MM.1S (cell line): ENCODE measurements around the gene SPOCD1.

Experiments used
- DNase-seq: peaks from one replicate; pipeline ENCODE4 v3.0.0-alpha.2; 2015
- H2AFZ ChIP-seq: fragments of 300-600 bp; sonication (generic); 2 replicates; pipeline ENCODE4 v1.6.0; 2016; ENCODE audit warnings: antibody characterized with exemption, low read length
- H3F3A ChIP-seq: fragments of 300-600 bp; sonication (generic); 2 replicates; pipeline ENCODE4 v1.6.1; 2016; ENCODE audit warnings: mild to moderate bottlenecking, antibody characterized with exemption, low read length, moderate library complexity, mixed read lengths; ENCODE audit not compliant: insufficient read depth
- H3K27ac ChIP-seq: fragments of 300-600 bp; sonication (generic); 2 replicates; pipeline ENCODE4 v1.5.1; 2016; ENCODE audit warnings: mild to moderate bottlenecking, low read length
- H3K27me3 ChIP-seq: fragments of 300-600 bp; sonication (generic); replicated peaks from 2 replicates; pipeline ENCODE4 v1.6.0; 2016; ENCODE audit warnings: low read length; ENCODE audit not compliant: insufficient read depth
- H3K36me3 ChIP-seq: fragments of 300-600 bp; sonication (generic); replicated peaks from 2 replicates; pipeline ENCODE4 v1.6.1; 2016; ENCODE audit warnings: mild to moderate bottlenecking, low read length, mixed read lengths; ENCODE audit not compliant: insufficient read depth
- H3K4me1 ChIP-seq: fragments of 300-600 bp; sonication (generic); 2 replicates; pipeline ENCODE4 v1.6.1; 2016; ENCODE audit warnings: low read length, mixed read lengths
- H3K4me2 ChIP-seq: fragments of 300-600 bp; sonication (generic); 2 replicates; pipeline ENCODE4 v1.6.0; 2016; ENCODE audit warnings: low read depth, low read length
- H3K4me3 ChIP-seq: fragments of 300-600 bp; sonication (generic); 2 replicates; pipeline ENCODE4 v1.5.1; 2016; ENCODE audit warnings: low read length, mixed read lengths
- H3K79me2 ChIP-seq: fragments of 300-600 bp; sonication (generic); 2 replicates; pipeline ENCODE4 v1.6.1; 2016; ENCODE audit warnings: mixed run types, low read length, mixed read lengths
- H3K9ac ChIP-seq: fragments of 300-600 bp; sonication (generic); 2 replicates; pipeline ENCODE4 v1.6.1; 2016; ENCODE audit warnings: low read length, mixed read lengths
- H3K9me2 ChIP-seq: fragments of 300-600 bp; sonication (generic); replicated peaks from 2 replicates; pipeline ENCODE4 v1.6.1; 2016; ENCODE audit warnings: mild to moderate bottlenecking, low read length, mixed read lengths; ENCODE audit not compliant: insufficient read depth
- H3K9me3 ChIP-seq: fragments of 300-600 bp; sonication (generic); replicated peaks from 2 replicates; pipeline ENCODE4 v1.6.1; 2016; ENCODE audit warnings: mild to moderate bottlenecking, low read length, mixed read lengths; ENCODE audit not compliant: insufficient read depth
- H4K20me1 ChIP-seq: fragments of 300-600 bp; sonication (generic); 2 replicates; pipeline ENCODE4 v1.6.1; 2016; ENCODE audit warnings: mild to moderate bottlenecking, low read length, moderate library complexity, mixed read lengths; ENCODE audit not compliant: insufficient read depth
- CTCF ChIP-seq: fragments of 300-600 bp; sonication (generic); IDR thresholded peaks from 2 replicates; pipeline ENCODE4 v1.5.1; 2016; ENCODE audit warnings: antibody characterized with exemption, low read length, mixed read lengths
- EZH2 ChIP-seq: fragments of 300-600 bp; sonication (generic); optimal IDR thresholded peaks from 2 replicates; pipeline ENCODE3; 2017; ENCODE audit warnings: low read depth, mild to moderate bottlenecking, antibody characterized with exemption, low read length, mixed read lengths
- EZH2phosphoT487 ChIP-seq: fragments of 300-600 bp; sonication (generic); IDR thresholded peaks from 2 replicates; pipeline ENCODE4 v1.6.1; 2018; ENCODE audit warnings: antibody characterized with exemption, low read length

SPOCD1 gene

GRCh38 chr1:31856140-31856539 is 40.3 kb upstream of the SPOCD1 start:
- no peak overlapping the region for H2AFZ ChIP-seq

GRCh38 chr1:31855038-31855845 is 39.4 kb upstream of the SPOCD1 start:
- H3K9me3 ChIP-seq = no peaks in the 10 kb centered on the region
- no peak for TF ChIP-seq EZH2phosphoT487
- no peak for TF ChIP-seq CTCF
- TF ChIP-seq EZH2 = no peak
- no peak overlapping the region for H2AFZ ChIP-seq
- H3K4me2 ChIP-seq = no peak overlapping the region
- no peak for DNase-seq
- H3K9me2 ChIP-seq = no peaks in the 10 kb centered on the region
- H3K4me3 ChIP-seq = no peak overlapping the region
- H4K20me1 ChIP-seq = no peaks in the 10 kb centered on the region
- no peaks in the 10 kb centered on the region for H3K27me3 ChIP-seq
- no peaks in the 10 kb centered on the region for H3K4me1 ChIP-seq
- no peaks in the 10 kb centered on the region for H3F3A ChIP-seq
- no peak overlapping the region for H3K27ac ChIP-seq
- H3K79me2 ChIP-seq = no peaks in the 10 kb centered on the region
- no peaks in the 10 kb centered on the region for H3K36me3 ChIP-seq
- no peak overlapping the region for H3K9ac ChIP-seq

More at GRCh38 chr1:31856140-31856539, 40.3 kb upstream of the SPOCD1 start:
- H3K27me3 ChIP-seq = no peaks in the 10 kb centered on the region
- H3K27ac ChIP-seq = no peak overlapping the region
- no peak overlapping the region for H3K4me2 ChIP-seq
- H3K9ac ChIP-seq = no peak overlapping the region
- H3K4me1 ChIP-seq = no peaks in the 10 kb centered on the region
- H3K79me2 ChIP-seq = no peaks in the 10 kb centered on the region
- DNase-seq = no peak
- H3K9me3 ChIP-seq = no peaks in the 10 kb centered on the region
- H3K36me3 ChIP-seq = no peaks in the 10 kb centered on the region
- H3K4me3 ChIP-seq = no peak overlapping the region
- H3K9me2 ChIP-seq = no peaks in the 10 kb centered on the region
- H4K20me1 ChIP-seq = no peaks in the 10 kb centered on the region
- no peaks in the 10 kb centered on the region for H3F3A ChIP-seq
- no peak for TF ChIP-seq EZH2phosphoT487
- no peak for TF ChIP-seq CTCF
- TF ChIP-seq EZH2 = no peak

GRCh38 chr1:31849653-31850052 is 33.8 kb upstream of the SPOCD1 start:
- Histone ChIP-seq H3K79me2 (no peaks in the 10 kb centered on the region), H3F3A (no peaks in the 10 kb centered on the region), H3K9me2 (no peaks in the 10 kb centered on the region), H3K36me3 (no peaks in the 10 kb centered on the region), H3K9ac (no peak overlapping the region), H3K27ac (no peak overlapping the region), H3K27me3 (no peaks in the 10 kb centered on the region; the same call in 1 of the 2 replicates), H3K4me2 (no peak overlapping the region), H3K4me1 (peaks cover 8% of the 10 kb centered on the region; the same call in 1 of the 2 replicates), H4K20me1 (no peaks in the 10 kb centered on the region), H2AFZ (no peak overlapping the region), H3K9me3 (no peaks in the 10 kb centered on the region), H3K4me3 (no peak overlapping the region)
- TF ChIP-seq EZH2 (no peak), EZH2phosphoT487 (no peak), CTCF (no peak)
- no peak for DNase-seq
